PFSK-1 (cell line): ENCODE data around the gene HDGFL3.

Experiments used
- FOXP2 ChIP-seq: optimal IDR thresholded peaks from 2 replicates; pipeline ENCODE3; 2011; ENCODE audit warnings: borderline replicate concordance, control low read depth, inconsistent platforms; ENCODE audit not compliant: insufficient read depth; ENCODE audit errors: extremely low read length, extremely low read depth
- POLR2AphosphoS5 ChIP-seq: IDR thresholded peaks from 2 replicates; pipeline ENCODE4 v1.6.1; 2012; ENCODE audit warnings: low read depth, mild to moderate bottlenecking, control low read depth, low read length, moderate library complexity
- REST ChIP-seq, 2 experiments: IDR thresholded peaks; 2 replicates each; pipeline versions ENCODE4 v1.6.1 to v1.8.0; 2011 to 2012; ENCODE audit warnings: low read depth in 2 of 2, low read length in 2 of 2, control low read depth in 1 of 2, inconsistent platforms in 1 of 2, mild to moderate bottlenecking in 1 of 2, moderate library complexity in 1 of 2; ENCODE audit not compliant: insufficient read depth in 1 of 2
- SIN3A ChIP-seq: IDR thresholded peaks from 2 replicates; pipeline ENCODE4 v1.6.1; 2012; ENCODE audit warnings: mild to moderate bottlenecking, low read length, moderate library complexity, borderline replicate concordance; ENCODE audit not compliant: insufficient read depth
- TAF1 ChIP-seq: IDR thresholded peaks from 2 replicates; pipeline ENCODE4 v1.6.1; 2012; ENCODE audit warnings: low read length, control low read depth, borderline replicate concordance; ENCODE audit not compliant: insufficient read depth

HDGFL3 gene

GRCh38 chr15:83081256-83082014 lies 126.2 kb downstream of the HDGFL3 start:
- TF ChIP-seq REST (IDR thresholded peaks at IDR 0.05; ENCODE audit: insufficient read depth in 1 of 2, low read depth in 2 of 2, low read length in 2 of 2), result no peak
- TF ChIP-seq TAF1, result no peak
- TF ChIP-seq FOXP2, result no peak
- no peak for TF ChIP-seq POLR2AphosphoS5
- TF ChIP-seq SIN3A, result no peak

- TF ChIP-seq TAF1 (no peak), POLR2AphosphoS5 (no peak), REST (IDR thresholded peaks at IDR 0.05; ENCODE audit: insufficient read depth in 1 of 2, low read depth in 2 of 2, low read length in 2 of 2) (no peak), SIN3A (no peak)
These were observed 128.9 kb downstream of the HDGFL3 start for GRCh38 chr15:83078712-83079111.
